H9 (cell line): ENCODE data around the gene GRIN2A. TPM values are rescaled to one million over a fixed set of nuclear protein-coding genes. Genes with fewer than 3 reads are reported as not detected.
A peak's percentile ranks its signal among the peaks of the same experiment; 100 is the strongest.

Experiments used
- DNase-seq: peaks from one replicate; pipeline ENCODE4 v3.0.0-alpha.2; 2017
- H2AFZ ChIP-seq: one replicate; pipeline ENCODE4 v1.6.1; 2013; ENCODE audit warnings: mild to moderate bottlenecking, low read length, control low read depth, moderate library complexity
- H2AK5ac ChIP-seq: 2 replicates; pipeline ENCODE4 v1.6.1; 2013; ENCODE audit warnings: low read length, control low read depth, mixed read lengths; ENCODE audit not compliant: insufficient read length
- H2BK120ac ChIP-seq: one replicate; pipeline ENCODE4 v1.6.1; 2013; ENCODE audit warnings: low read depth, mild to moderate bottlenecking, low read length, control low read depth, inconsistent platforms; ENCODE audit not compliant: poor library complexity, severe bottlenecking
- H2BK12ac ChIP-seq: 2 replicates; pipeline ENCODE4 v1.6.1; 2013; ENCODE audit warnings: low read length, control low read depth, mixed read lengths, low read depth; ENCODE audit not compliant: insufficient read length
- H2BK15ac ChIP-seq: 2 replicates; pipeline ENCODE4 v1.6.1; 2013; ENCODE audit warnings: low read depth, low read length, control low read depth
- H2BK20ac ChIP-seq: one replicate; pipeline ENCODE4 v1.6.1; 2013; ENCODE audit warnings: low read depth, mild to moderate bottlenecking, low read length, control low read depth, inconsistent platforms; ENCODE audit not compliant: poor library complexity, severe bottlenecking
- H2BK5ac ChIP-seq: 2 replicates; pipeline ENCODE4 v1.6.1; 2013; ENCODE audit warnings: low read length, control low read depth, mixed read lengths; ENCODE audit not compliant: insufficient read length
- H3K14ac ChIP-seq: 2 replicates; pipeline ENCODE4 v1.6.1; 2013; ENCODE audit warnings: low read length, control low read depth; ENCODE audit not compliant: insufficient read depth
- H3K18ac ChIP-seq: 2 replicates; pipeline ENCODE4 v1.6.1; 2013; ENCODE audit warnings: low read depth, mild to moderate bottlenecking, mixed read lengths, low read length, control low read depth; ENCODE audit not compliant: insufficient read length
- H3K23ac ChIP-seq: 2 replicates; pipeline ENCODE4 v1.6.1; 2013; ENCODE audit warnings: low read length, control low read depth, mixed read lengths, low read depth; ENCODE audit not compliant: insufficient read length
- H3K23me2 ChIP-seq: 2 replicates; pipeline ENCODE4 v1.6.1; 2013; ENCODE audit warnings: low read depth, mild to moderate bottlenecking, mixed read lengths, low read length, control low read depth; ENCODE audit not compliant: insufficient read length, poor library complexity, severe bottlenecking
- H3K27ac ChIP-seq: 2 replicates; pipeline ENCODE4 v1.5.1; 2013; ENCODE audit warnings: low read length, control low read depth, mixed read lengths, low read depth; ENCODE audit not compliant: insufficient read length
- H3K27me3 ChIP-seq: 2 replicates; pipeline ENCODE4 v1.6.1; 2013; ENCODE audit warnings: low read length, control low read depth, inconsistent platforms; ENCODE audit not compliant: insufficient read depth
- H3K4ac ChIP-seq: 2 replicates; pipeline ENCODE4 v1.6.1; 2013; ENCODE audit warnings: low read depth, mild to moderate bottlenecking, control low read depth, inconsistent platforms, low read length, moderate library complexity
- H3K4me1 ChIP-seq: 2 replicates; pipeline ENCODE4 v1.6.1; 2013; ENCODE audit warnings: low read length, control low read depth, inconsistent platforms; ENCODE audit not compliant: insufficient read depth
- H3K4me2 ChIP-seq: 2 replicates; pipeline ENCODE4 v1.6.1; 2013; ENCODE audit warnings: low read length, control low read depth, mixed read lengths; ENCODE audit not compliant: insufficient read length, insufficient read depth
- H3K56ac ChIP-seq: 2 replicates; pipeline ENCODE4 v1.6.1; 2013; ENCODE audit warnings: low read depth, mild to moderate bottlenecking, mixed read lengths, low read length, control low read depth; ENCODE audit not compliant: insufficient read length
- H3K79me1 ChIP-seq: 2 replicates; pipeline ENCODE4 v1.6.1; 2013; ENCODE audit warnings: low read depth, mild to moderate bottlenecking, moderate library complexity, low read length, control low read depth, inconsistent platforms; ENCODE audit not compliant: insufficient read depth, poor library complexity, severe bottlenecking
- H3K79me2 ChIP-seq: 2 replicates; pipeline ENCODE4 v1.6.1; 2013; ENCODE audit warnings: low read length, control low read depth, inconsistent platforms; ENCODE audit not compliant: insufficient read depth
- H3K9ac ChIP-seq: 2 replicates; pipeline ENCODE4 v1.6.1; 2013; ENCODE audit warnings: low read length, control low read depth, mixed read lengths; ENCODE audit not compliant: insufficient read length; ENCODE audit errors: extremely low read depth
- H3K9me3 ChIP-seq: one replicate; pipeline ENCODE4 v1.6.1; 2013; ENCODE audit warnings: low read depth, low read length, inconsistent platforms; ENCODE audit not compliant: control insufficient read depth
- H3T11ph ChIP-seq: one replicate; pipeline ENCODE4 v1.6.1; 2013; ENCODE audit warnings: mild to moderate bottlenecking, low read length, control low read depth, inconsistent platforms
- H4K20me1 ChIP-seq: one replicate; pipeline ENCODE4 v1.6.1; 2013; ENCODE audit not compliant: control insufficient read depth, insufficient read length, insufficient read depth
- H4K5ac ChIP-seq: 2 replicates; pipeline ENCODE4 v1.6.1; 2013; ENCODE audit warnings: low read depth, mild to moderate bottlenecking, mixed read lengths, low read length, control low read depth; ENCODE audit not compliant: insufficient read length
- H4K8ac ChIP-seq: replicated peaks from 2 replicates; pipeline ENCODE4 v1.6.1; 2013; ENCODE audit warnings: low read length, control low read depth, mixed read lengths, low read depth; ENCODE audit not compliant: insufficient read length
- H4K91ac ChIP-seq: 2 replicates; pipeline ENCODE4 v1.6.1; 2013; ENCODE audit warnings: low read depth, mild to moderate bottlenecking, moderate library complexity, mixed read lengths, low read length, control low read depth; ENCODE audit not compliant: insufficient read length
- H3K27ac Mint-ChIP-seq, 3 experiments: 2 replicates in 2 of 3; 3 replicates in 1 of 3; pipeline ENCODE4 v1.8.0; 2020 to 2021; ENCODE audit warnings: mixed read lengths in 3 of 3, mild to moderate bottlenecking in 1 of 3, moderate library complexity in 1 of 3
- H3K27me3 Mint-ChIP-seq: 2 replicates; pipeline ENCODE4 v1.8.0; 2021; ENCODE audit warnings: low read depth, mild to moderate bottlenecking, moderate library complexity, mixed read lengths
- H3K36me3 Mint-ChIP-seq, 3 experiments: 2 replicates in 2 of 3; 3 replicates in 1 of 3; pipeline ENCODE4 v1.8.0; 2020 to 2021; ENCODE audit warnings: low read depth in 3 of 3, mixed read lengths in 3 of 3; ENCODE audit not compliant: insufficient read depth in 1 of 3
- H3K4me1 Mint-ChIP-seq, 2 experiments: 2 replicates each; pipeline ENCODE4 v1.8.0; 2020; ENCODE audit warnings: mixed read lengths in 2 of 2
- H3K4me3 Mint-ChIP-seq, 2 experiments: 2 replicates in 1 of 2; 3 replicates in 1 of 2; pipeline ENCODE4 v1.8.0; 2020 to 2021; ENCODE audit warnings: mild to moderate bottlenecking in 2 of 2, mixed read lengths in 2 of 2, moderate library complexity in 1 of 2
- H3K9me3 Mint-ChIP-seq, 2 experiments: 2 replicates in 1 of 2; 3 replicates in 1 of 2; pipeline ENCODE4 v1.8.0; 2020; ENCODE audit warnings: mild to moderate bottlenecking in 2 of 2, mixed read lengths in 2 of 2, moderate library complexity in 1 of 2
- WGBS: extraction: QIAGEN DNeasy Blood & Tissue Kit; methylation state at CpG from one replicate; pipeline ENCODE4 v1.1.7; 2013; ENCODE audit warnings: missing lambda C conversion rate, low lambda C conversion rate, mixed read lengths; ENCODE audit not compliant: insufficient read length; ENCODE audit errors: extremely low coverage; 5-methylcytosine and 5-hydroxymethylcytosine counted together
- total RNA-seq: library from RNA; stranded (reverse); gene quantifications from 2 replicates; pipeline ENCODE4 v1.2.1, GENCODE V29; 2021
- TF ChIP-seq, protein P1 (sequence below): fragments of 200-600 bp; sonication (generic); conservative IDR thresholded peaks from 3 replicates; pipeline ENCODE4 v1.8.0; 2021; ENCODE audit warnings: antibody characterized with exemption, mild to moderate bottlenecking

Gene GRIN2A
- total RNA-seq, 1 experiment from 2014 or later: 1.5 TPM

DNA sequence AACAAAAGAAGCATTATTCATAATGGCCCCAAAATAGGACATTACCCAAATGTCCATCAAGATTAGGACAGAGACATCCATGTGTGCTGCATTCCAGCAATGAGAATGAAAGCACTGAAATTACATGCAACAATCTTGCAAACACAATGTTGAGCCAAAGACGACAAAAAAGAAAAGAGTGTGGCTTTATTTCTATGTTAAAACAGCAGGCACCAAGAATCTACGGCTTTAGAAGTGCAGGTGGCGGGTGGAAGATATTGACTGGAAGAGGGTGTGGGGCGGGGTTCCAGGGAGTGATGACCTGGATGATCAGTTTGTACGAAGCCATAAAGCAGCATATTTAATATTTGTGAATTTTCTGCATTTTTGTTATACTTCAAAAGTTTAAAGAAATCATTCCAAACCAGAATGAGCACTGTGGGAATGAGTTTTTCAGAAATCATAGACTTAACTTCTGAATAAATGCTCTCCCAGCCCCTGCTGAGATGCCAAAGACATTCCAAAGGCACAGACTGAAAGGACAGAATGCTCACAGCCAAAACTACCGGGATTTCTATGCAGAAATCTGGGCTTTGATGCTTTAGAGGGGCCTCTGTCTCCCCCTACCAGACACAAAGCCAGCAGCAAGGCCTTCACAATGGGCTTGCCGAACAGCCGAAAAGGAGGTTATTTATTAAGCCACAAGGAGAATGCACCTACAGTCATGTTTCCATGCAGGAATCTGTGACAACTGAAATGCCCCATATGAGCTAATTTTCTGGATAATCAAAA, 361.6 kb downstream of the GRIN2A start:
- Histone ChIP-seq H4K20me1 (no peaks in the 10 kb centered on the region), H4K91ac (no peak overlapping the region), H3K4me2 (peak overlapping the region; percentile 44), H3K79me2 (no peaks in the 10 kb centered on the region), H3K4me1 (peaks cover 17% of the 10 kb centered on the region; the same call in 1 of the 2 replicates), H2AFZ (no peak overlapping the region), H2BK12ac (no peak overlapping the region), H3K9me3 (no peaks in the 10 kb centered on the region), H3K56ac (no peak overlapping the region), H2BK5ac (no peak overlapping the region), H3K27ac (peak overlapping the region; percentile 53), H3K18ac (no peak overlapping the region), H2BK120ac (no peak overlapping the region), H3K4ac (no peak overlapping the region), H3K79me1 (no peaks in the 10 kb centered on the region), H3K23ac (no peak overlapping the region), H3T11ph (no peak overlapping the region), H3K23me2 (no peaks in the 10 kb centered on the region), H3K9ac (no peak overlapping the region), H2BK15ac (no peak overlapping the region), H2BK20ac (no peak overlapping the region), H4K8ac (no peak overlapping the region), H3K27me3 (no peaks in the 10 kb centered on the region; the same call in 1 of the 2 replicates), H3K14ac (no peak overlapping the region), H4K5ac (no peak overlapping the region), H2AK5ac (no peak overlapping the region)
- no CpG with 5 or more reads among the region's 8 CpGs for WGBS
- peak overlapping the region; percentile 21 to 39; a peak in 4 of 5 replicates for H3K4me3 Mint-ChIP-seq
- H3K27me3 Mint-ChIP-seq: peaks cover 12% of the 10 kb centered on the region
- peak; percentile 84 for DNase-seq
- peak overlapping the region; percentile 21 to 98 (median 88) for H3K27ac Mint-ChIP-seq
- H3K9me3 Mint-ChIP-seq: no peaks in the 10 kb centered on the region
- peaks cover 89 to 95% of the 10 kb centered on the region in 2 experiments for H3K4me1 Mint-ChIP-seq
- TF ChIP-seq, protein P1, sequence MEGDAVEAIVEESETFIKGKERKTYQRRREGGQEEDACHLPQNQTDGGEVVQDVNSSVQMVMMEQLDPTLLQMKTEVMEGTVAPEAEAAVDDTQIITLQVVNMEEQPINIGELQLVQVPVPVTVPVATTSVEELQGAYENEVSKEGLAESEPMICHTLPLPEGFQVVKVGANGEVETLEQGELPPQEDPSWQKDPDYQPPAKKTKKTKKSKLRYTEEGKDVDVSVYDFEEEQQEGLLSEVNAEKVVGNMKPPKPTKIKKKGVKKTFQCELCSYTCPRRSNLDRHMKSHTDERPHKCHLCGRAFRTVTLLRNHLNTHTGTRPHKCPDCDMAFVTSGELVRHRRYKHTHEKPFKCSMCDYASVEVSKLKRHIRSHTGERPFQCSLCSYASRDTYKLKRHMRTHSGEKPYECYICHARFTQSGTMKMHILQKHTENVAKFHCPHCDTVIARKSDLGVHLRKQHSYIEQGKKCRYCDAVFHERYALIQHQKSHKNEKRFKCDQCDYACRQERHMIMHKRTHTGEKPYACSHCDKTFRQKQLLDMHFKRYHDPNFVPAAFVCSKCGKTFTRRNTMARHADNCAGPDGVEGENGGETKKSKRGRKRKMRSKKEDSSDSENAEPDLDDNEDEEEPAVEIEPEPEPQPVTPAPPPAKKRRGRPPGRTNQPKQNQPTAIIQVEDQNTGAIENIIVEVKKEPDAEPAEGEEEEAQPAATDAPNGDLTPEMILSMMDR: peak; percentile 69
- H3K36me3 Mint-ChIP-seq: no peaks in the 10 kb centered on the region; a peak in 1 of 7 replicates
